ENCODE data around the gene DCHS1.

DNA sequence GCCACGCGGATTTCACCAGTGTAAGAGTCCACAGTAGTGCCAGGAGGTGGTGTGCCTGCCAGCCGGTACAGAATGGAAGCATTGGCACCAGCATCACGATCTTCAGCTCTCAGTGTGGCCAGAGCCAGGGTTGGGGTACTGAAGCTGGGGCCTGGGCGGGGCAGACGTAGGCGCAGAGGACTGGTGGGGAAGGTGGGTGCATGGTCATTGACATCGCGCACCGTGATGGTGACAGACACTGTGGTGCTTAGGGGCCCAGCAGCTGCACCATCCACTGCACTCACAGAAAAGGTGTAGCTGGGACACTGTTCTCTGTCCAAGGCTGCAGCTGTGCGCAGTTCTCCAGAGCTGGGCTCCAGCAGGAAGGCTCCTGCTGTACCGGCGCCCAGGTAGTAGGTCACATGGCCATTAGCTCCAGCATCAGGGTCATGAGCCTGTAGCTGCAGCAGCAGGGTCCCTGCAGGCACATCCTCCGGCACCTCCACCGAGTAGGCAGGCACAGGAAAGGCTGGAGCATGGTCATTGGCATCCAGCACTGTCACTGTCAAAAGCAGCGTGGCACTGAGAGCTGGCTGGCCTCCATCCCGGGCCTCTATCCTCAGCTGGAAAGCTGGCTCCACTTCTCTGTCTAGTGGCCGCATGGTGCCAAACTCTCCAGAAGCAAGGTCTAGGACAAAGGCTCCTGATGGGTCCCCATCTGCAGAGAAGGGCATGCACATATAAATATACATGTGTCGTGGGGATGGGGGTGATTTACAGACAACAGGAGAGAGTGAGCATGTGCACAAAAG is 28.4 kb downstream of the DCHS1 start:
- TF ChIP-seq SP1 (CRISPR knock-in tag; conservative IDR thresholded peaks at IDR 0.05) (no peak), ZNF121 (CRISPR knock-in tag; IDR thresholded peaks at IDR 0.05) (no peak), CREM (CRISPR knock-in tag; IDR thresholded peaks at IDR 0.05) (no peak), SMAD3 (CRISPR knock-in tag; IDR thresholded peaks at IDR 0.05; ENCODE audit: borderline replicate concordance) (no peak)
- TF ChIP-seq, protein P1, sequence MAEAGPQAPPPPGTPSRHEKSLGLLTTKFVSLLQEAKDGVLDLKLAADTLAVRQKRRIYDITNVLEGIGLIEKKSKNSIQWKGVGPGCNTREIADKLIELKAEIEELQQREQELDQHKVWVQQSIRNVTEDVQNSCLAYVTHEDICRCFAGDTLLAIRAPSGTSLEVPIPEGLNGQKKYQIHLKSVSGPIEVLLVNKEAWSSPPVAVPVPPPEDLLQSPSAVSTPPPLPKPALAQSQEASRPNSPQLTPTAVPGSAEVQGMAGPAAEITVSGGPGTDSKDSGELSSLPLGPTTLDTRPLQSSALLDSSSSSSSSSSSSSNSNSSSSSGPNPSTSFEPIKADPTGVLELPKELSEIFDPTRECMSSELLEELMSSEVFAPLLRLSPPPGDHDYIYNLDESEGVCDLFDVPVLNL (CRISPR knock-in tag; IDR thresholded peaks at IDR 0.05; ENCODE audit: borderline replicate concordance, low read depth) = no peak
- TF ChIP-seq, protein P2, sequence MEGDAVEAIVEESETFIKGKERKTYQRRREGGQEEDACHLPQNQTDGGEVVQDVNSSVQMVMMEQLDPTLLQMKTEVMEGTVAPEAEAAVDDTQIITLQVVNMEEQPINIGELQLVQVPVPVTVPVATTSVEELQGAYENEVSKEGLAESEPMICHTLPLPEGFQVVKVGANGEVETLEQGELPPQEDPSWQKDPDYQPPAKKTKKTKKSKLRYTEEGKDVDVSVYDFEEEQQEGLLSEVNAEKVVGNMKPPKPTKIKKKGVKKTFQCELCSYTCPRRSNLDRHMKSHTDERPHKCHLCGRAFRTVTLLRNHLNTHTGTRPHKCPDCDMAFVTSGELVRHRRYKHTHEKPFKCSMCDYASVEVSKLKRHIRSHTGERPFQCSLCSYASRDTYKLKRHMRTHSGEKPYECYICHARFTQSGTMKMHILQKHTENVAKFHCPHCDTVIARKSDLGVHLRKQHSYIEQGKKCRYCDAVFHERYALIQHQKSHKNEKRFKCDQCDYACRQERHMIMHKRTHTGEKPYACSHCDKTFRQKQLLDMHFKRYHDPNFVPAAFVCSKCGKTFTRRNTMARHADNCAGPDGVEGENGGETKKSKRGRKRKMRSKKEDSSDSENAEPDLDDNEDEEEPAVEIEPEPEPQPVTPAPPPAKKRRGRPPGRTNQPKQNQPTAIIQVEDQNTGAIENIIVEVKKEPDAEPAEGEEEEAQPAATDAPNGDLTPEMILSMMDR (IDR thresholded peaks at IDR 0.05) = no peak
- TF ChIP-seq, protein P3, sequence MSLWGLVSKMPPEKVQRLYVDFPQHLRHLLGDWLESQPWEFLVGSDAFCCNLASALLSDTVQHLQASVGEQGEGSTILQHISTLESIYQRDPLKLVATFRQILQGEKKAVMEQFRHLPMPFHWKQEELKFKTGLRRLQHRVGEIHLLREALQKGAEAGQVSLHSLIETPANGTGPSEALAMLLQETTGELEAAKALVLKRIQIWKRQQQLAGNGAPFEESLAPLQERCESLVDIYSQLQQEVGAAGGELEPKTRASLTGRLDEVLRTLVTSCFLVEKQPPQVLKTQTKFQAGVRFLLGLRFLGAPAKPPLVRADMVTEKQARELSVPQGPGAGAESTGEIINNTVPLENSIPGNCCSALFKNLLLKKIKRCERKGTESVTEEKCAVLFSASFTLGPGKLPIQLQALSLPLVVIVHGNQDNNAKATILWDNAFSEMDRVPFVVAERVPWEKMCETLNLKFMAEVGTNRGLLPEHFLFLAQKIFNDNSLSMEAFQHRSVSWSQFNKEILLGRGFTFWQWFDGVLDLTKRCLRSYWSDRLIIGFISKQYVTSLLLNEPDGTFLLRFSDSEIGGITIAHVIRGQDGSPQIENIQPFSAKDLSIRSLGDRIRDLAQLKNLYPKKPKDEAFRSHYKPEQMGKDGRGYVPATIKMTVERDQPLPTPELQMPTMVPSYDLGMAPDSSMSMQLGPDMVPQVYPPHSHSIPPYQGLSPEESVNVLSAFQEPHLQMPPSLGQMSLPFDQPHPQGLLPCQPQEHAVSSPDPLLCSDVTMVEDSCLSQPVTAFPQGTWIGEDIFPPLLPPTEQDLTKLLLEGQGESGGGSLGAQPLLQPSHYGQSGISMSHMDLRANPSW (CRISPR knock-in tag; conservative IDR thresholded peaks at IDR 0.05; ENCODE audit: low read depth) = no peak
- TF ChIP-seq, protein P4, sequence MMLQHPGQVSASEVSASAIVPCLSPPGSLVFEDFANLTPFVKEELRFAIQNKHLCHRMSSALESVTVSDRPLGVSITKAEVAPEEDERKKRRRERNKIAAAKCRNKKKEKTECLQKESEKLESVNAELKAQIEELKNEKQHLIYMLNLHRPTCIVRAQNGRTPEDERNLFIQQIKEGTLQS (CRISPR knock-in tag; conservative IDR thresholded peaks at IDR 0.05) = no peak
